ENCODE data around the gene EYS. TPM values are rescaled to one million over a fixed set of nuclear protein-coding genes. Genes with fewer than 3 reads are reported as not detected.

EYS gene
- total and polyA plus RNA-seq, 8 donors: 0.03 to 0.25 (median 0.13) TPM

- ATAC-seq (no peak), DNase-seq (no peak), FAIRE-seq (no peak)
- no peaks in the 10 kb centered on the region for H3K9me3 ChIP-seq
- no peaks in the 10 kb centered on the region for H3K27me3 ChIP-seq
- 32 to 38% methylated on average over 3 of the region's 3 CpGs for WGBS, 2 donors
- intact Hi-C loops (cut with DNase I): no loop called here
- TF ChIP-seq, protein P1, sequence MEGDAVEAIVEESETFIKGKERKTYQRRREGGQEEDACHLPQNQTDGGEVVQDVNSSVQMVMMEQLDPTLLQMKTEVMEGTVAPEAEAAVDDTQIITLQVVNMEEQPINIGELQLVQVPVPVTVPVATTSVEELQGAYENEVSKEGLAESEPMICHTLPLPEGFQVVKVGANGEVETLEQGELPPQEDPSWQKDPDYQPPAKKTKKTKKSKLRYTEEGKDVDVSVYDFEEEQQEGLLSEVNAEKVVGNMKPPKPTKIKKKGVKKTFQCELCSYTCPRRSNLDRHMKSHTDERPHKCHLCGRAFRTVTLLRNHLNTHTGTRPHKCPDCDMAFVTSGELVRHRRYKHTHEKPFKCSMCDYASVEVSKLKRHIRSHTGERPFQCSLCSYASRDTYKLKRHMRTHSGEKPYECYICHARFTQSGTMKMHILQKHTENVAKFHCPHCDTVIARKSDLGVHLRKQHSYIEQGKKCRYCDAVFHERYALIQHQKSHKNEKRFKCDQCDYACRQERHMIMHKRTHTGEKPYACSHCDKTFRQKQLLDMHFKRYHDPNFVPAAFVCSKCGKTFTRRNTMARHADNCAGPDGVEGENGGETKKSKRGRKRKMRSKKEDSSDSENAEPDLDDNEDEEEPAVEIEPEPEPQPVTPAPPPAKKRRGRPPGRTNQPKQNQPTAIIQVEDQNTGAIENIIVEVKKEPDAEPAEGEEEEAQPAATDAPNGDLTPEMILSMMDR (IDR thresholded peaks at IDR 0.05): no peak
- H3K36me3 ChIP-seq: no peaks in the 10 kb centered on the region
- H3K4me1 ChIP-seq: peaks cover 0 to 4% (median 0%) of the 10 kb centered on the region in 3 donors
- H3K4me3 ChIP-seq: no peak overlapping the region
- no peak overlapping the region for H3K27ac ChIP-seq
Measured at GRCh38 chr6:65461121-65461520, 245.9 kb downstream of the EYS start.

- no peaks in the 10 kb centered on the region for H3K9me3 ChIP-seq
- DNase-seq (no peak), FAIRE-seq (no peak), ATAC-seq (no peak)
- H3K4me1 ChIP-seq: no peaks in the 10 kb centered on the region
- no peaks in the 10 kb centered on the region for H3K36me3 ChIP-seq
- H3K4me3 ChIP-seq: no peak overlapping the region
- no peak overlapping the region for H3K27ac ChIP-seq
- 56 to 70% methylated on average over 1 of the region's 1 CpG for WGBS, 2 donors
- intact Hi-C loops (cut with DNase I): no loop called here
- TF ChIP-seq, protein P1 (IDR thresholded peaks at IDR 0.05): no peak
- no peaks in the 10 kb centered on the region for H3K27me3 ChIP-seq
Measured at GRCh38 chr6:65452333-65452732, 254.7 kb downstream of the EYS start.

DNA sequence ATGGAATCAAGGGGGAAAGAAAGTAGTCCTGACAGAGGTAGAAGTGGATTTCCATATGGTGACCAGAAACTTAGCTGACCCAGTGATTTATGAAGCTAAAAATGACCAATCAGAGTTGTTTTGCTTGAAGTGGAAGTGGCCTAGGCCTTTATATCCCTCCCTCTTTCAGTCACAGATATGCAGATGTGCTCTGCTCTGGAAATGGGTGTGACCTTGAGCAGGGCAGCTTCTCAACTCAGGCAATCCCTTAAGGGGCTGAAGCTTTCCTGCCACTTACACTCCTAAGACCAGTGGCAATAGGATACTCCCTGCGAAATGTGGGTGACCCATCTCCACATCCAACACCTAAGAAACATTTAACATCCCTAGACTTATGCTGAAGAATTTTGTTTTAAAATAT, 256.6 kb downstream of the EYS start:
- FAIRE-seq: no peak
- Histone ChIP-seq H3K27me3 (no peaks in the 10 kb centered on the region), H3K36me3 (no peaks in the 10 kb centered on the region), H3K9me3 (no peaks in the 10 kb centered on the region), H3K27ac (no peak overlapping the region), H3K4me1 (no peaks in the 10 kb centered on the region), H3K4me3 (no peak overlapping the region)
- intact Hi-C loops (cut with DNase I): no loop called here
- TF ChIP-seq, protein P1 (IDR thresholded peaks at IDR 0.05): no peak
- WGBS, 2 donors: 81 to 86% methylated on average over 1 of the region's 1 CpG
- no peak for ATAC-seq
- no peak for DNase-seq

GRCh38 chr6:65449926-65450325, 257.1 kb downstream of the EYS start:
- Histone ChIP-seq H3K4me1 (no peaks in the 10 kb centered on the region), H3K27ac (no peak overlapping the region), H3K4me3 (no peak overlapping the region), H3K27me3 (no peaks in the 10 kb centered on the region), H3K36me3 (no peaks in the 10 kb centered on the region), H3K9me3 (no peaks in the 10 kb centered on the region)
- WGBS, 2 donors: 67 to 88% methylated on average over 1 of the region's 1 CpG
- no peak for FAIRE-seq
- intact Hi-C loops (cut with DNase I): no loop called here
- no peak for DNase-seq
- TF ChIP-seq, protein P1 (IDR thresholded peaks at IDR 0.05): no peak
- ATAC-seq: no peak

DNA sequence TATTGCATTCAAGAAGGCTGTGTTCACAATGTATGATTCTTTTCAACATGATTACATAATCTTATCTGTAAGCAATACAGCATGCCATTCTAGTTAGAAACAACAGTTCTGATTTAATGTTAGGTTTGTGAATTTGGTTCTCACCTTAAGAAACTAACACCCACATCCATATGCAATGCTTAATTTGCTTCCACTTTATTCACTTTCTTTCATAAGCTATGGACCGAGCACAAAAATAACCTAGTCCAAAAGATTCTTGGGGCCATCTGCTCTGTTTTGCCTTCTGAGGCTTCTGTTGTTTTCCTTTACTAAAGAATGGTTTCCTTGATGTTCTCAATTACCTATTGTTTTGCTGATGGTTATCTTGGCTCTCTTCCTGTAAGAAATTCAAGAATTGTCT, 258.2 kb downstream of the EYS start:
- intact Hi-C loops (cut with DNase I): no loop called here
- no peak overlapping the region for H3K27ac ChIP-seq
- TF ChIP-seq, protein P1 (IDR thresholded peaks at IDR 0.05): no peak
- H3K4me1 ChIP-seq: no peaks in the 10 kb centered on the region
- no peak overlapping the region for H3K4me3 ChIP-seq
- no peaks in the 10 kb centered on the region for H3K9me3 ChIP-seq
- FAIRE-seq (no peak), ATAC-seq (no peak), DNase-seq (no peak)
- WGBS, 2 donors: 83 to 86% methylated on average over 1 of the region's 1 CpG
- H3K27me3 ChIP-seq: no peaks in the 10 kb centered on the region
- no peaks in the 10 kb centered on the region for H3K36me3 ChIP-seq
